WI38 (cell line): Measurements from ENCODE around the gene SLC22A12.

Experiments
- H3K4me3 ChIP-seq: 2 replicates; pipeline ENCODE4 v1.5.1; 2011; ENCODE audit warnings: low read depth, mild to moderate bottlenecking, control low read depth, low read length
- CTCF ChIP-seq: IDR thresholded peaks from 2 replicates; pipeline ENCODE4 v1.5.1; 2012; ENCODE audit warnings: low read depth, mild to moderate bottlenecking, control low read depth, low read length

SLC22A12 gene

DNA sequence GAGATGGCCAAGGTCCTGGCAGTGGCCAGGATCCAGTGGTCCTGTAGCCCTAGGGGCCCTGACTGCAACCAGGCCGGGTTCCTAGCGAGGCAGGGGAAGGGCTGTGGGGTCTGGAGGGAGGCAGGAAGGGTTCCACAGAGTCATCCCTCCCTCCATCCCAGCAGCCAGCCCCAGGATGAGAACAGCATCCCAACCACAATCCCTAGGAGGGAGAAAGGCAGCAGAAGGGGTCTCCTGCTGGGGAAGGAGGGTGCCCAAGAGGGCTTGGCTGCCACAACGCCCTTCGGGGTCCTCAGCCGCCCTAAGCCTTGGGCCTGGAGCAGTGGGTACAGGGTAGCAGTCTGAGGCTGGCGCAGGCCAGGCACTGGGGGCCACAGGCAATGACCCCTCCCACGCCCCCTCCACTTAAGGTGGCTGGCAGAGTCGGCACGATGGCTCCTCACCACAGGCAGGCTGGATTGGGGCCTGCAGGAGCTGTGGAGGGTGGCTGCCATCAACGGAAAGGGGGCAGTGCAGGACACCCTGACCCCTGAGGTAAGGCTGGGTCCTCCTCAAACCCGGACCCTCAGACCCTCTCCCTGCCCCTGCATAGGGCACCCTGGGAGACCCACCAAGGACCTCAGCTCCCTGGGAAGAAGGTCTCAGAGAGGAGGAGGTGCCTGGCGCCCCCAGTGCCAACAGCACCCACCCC lies 7.2 kb downstream of the SLC22A12 start:
- H3K4me3 ChIP-seq, result no peak overlapping the region
- no peak for TF ChIP-seq CTCF

DNA sequence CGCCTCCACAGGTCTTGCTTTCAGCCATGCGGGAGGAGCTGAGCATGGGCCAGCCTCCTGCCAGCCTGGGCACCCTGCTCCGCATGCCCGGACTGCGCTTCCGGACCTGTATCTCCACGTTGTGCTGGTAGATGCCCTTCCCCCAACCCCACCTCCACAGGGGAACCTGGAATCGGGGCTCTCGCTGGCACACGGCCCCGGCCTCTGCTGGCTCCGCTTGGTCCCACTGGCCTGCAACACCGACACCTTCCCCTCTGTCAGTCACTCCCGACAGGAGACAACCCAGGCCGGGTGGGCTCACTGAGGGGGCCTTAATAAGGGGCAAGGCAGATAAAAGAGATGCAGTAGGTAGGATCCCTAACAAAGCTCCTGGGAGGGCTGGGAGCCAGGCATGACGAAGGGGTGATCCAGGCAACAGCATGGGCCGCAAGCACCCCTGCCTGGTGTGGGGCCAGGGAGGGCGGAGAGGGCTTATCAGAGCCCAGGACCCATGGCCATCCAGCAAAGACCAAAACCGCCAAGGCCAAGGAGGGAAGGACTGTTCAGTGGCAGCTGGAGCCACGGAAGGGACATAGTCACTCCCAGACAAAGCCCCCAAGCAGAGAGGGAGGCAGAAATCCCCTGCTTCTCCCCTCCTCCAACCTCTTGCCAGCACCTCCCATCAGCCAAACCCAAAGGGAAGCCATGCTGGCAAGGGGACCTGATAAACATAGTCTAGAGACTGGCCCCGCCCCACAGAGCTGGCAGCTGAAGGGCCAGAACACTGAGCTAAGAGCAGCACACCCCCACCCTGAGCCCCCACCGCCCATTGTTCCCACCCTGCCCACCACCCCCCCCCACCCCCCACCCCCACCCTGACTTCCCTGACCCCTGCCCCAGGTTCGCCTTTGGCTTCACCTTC lies 8.0 kb downstream of the SLC22A12 start:
- no peak for TF ChIP-seq CTCF

GRCh38 chr11:64599698-64600211 lies 8.7 kb downstream of the SLC22A12 start:
- no peak overlapping the region for H3K4me3 ChIP-seq
- TF ChIP-seq CTCF, result no peak

More for the DNA sequence above, 8.0 kb downstream of the SLC22A12 start:
- no peak overlapping the region for H3K4me3 ChIP-seq

DNA sequence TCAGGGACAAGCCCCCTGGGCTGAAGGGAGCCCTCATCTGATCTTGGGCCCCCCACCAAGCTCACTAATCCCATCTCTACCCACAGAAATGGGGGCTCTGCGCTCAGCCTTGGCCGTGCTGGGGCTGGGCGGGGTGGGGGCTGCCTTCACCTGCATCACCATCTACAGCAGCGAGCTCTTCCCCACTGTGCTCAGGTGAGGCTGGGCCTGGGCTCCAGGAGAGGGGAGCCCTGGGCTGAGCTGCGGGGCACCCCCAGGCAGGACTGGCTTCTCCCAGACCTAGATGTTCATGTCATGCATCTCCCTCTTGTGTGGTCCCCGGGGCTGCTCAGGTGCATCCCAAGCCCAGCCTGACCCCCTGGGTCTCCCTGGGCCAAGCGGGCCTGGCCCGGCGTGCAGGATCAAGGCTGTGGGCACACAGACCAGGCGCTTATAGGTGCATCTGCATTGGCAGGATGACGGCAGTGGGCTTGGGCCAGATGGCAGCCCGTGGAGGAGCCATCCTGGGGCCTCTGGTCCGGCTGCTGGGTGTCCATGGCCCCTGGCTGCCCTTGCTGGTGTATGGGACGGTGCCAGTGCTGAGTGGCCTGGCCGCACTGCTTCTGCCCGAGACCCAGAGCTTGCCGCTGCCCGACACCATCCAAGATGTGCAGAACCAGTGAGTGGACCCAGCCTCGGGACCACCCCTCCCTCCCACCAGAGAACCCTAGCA lies 9.4 kb downstream of the SLC22A12 start:
- no peak overlapping the region for H3K4me3 ChIP-seq
- TF ChIP-seq CTCF, result no peak

DNA sequence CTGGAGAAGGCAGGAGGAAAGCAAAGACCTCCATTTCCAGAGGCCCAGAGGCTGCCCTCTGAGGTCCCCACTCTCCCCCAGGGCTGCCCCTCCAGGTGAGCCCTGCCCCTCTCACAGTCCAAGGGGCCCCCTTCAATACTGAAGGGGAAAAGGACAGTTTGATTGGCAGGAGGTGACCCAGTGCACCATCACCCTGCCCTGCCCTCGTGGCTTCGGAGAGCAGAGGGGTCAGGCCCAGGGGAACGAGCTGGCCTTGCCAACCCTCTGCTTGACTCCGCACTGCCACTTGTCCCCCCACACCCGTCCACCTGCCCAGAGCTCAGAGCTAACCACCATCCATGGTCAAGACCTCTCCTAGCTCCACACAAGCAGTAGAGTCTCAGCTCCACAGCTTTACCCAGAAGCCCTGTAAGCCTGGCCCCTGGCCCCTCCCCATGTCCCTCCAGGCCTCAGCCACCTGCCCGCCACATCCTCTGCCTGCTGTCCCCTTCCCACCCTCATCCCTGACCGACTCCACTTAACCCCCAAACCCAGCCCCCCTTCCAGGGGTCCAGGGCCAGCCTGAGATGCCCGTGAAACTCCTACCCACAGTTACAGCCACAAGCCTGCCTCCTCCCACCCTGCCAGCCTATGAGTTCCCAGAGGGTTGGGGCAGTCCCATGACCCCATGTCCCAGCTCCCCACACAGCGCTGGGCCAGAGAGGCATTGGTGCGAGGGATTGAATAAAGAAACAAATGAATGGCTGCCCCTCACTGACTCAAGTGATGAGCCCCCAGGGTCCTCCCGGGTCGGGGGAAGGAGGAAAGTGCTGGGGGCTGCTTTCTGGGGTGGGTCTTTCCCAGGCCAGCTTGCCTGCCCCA lies 10.8 kb downstream of the SLC22A12 start:
- no peak for TF ChIP-seq CTCF
- no peak overlapping the region for H3K4me3 ChIP-seq

- H3K4me3 ChIP-seq, result no peak overlapping the region
- no peak for TF ChIP-seq CTCF
Observed at GRCh38 chr11:64602466-64603070, 11.5 kb downstream of the SLC22A12 start.
